Activated CD4-positive, alpha-beta T cell treated with anti-CD3 and anti-CD28 coated beads, Interleukin-2, Interleukin-6, amounts not matched to agents 100 ng/mL and 50 ng/mL, durations not matched to agents 16 hours and 8 hours (primary cell): ENCODE data around the gene CPNE2.
"Not testable (repeated sequence)": the region's sequence is repeated elsewhere in the genome, so short reads cannot be mapped to it uniquely, and the experiment has no call there.

Experiments
- DNase-seq: peaks from one replicate; pipeline ENCODE4 v3.0.0-alpha.2; 2020

The CPNE2 gene

DNA sequence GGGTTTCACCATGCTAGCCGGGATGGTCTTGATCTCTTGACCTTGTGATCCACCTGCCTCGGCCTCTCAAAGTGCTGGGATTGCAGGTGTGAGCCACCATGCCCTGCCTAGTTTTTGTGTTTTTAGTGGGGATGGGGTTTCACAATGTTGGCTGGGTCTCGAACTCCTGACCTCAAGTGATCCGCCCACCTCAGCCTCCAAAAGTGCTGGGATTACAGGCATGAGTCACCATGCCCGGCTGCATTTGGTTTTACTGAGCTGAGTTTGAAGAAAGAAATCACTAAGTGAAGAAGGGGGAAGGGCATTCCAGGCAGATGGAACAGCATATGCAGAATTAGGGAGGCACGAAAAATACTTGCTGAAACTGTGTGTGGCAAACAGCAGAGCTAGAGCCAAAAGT lies 7.6 kb downstream of the CPNE2 start:
- not testable (repeated sequence) for DNase-seq

DNA sequence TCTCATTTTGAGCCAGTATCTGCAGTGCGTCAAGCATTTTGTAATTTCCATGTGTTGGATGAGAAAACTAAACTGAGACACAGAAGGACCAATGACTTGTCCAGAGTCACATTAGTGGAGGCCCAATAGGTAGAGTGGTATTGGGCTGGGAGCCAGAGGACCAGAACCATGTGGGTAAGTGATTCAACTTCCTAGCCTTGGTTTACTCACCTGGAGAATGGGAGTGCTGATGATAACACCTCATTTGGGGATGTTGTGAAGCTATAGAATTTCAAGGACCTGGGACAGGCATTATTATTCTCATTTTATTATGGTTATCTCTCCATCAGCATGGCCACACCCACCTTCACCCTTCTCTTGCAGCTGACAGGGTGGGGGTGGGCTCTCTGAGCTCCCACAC lies 8.1 kb downstream of the CPNE2 start:
- DNase-seq: no peak

DNA sequence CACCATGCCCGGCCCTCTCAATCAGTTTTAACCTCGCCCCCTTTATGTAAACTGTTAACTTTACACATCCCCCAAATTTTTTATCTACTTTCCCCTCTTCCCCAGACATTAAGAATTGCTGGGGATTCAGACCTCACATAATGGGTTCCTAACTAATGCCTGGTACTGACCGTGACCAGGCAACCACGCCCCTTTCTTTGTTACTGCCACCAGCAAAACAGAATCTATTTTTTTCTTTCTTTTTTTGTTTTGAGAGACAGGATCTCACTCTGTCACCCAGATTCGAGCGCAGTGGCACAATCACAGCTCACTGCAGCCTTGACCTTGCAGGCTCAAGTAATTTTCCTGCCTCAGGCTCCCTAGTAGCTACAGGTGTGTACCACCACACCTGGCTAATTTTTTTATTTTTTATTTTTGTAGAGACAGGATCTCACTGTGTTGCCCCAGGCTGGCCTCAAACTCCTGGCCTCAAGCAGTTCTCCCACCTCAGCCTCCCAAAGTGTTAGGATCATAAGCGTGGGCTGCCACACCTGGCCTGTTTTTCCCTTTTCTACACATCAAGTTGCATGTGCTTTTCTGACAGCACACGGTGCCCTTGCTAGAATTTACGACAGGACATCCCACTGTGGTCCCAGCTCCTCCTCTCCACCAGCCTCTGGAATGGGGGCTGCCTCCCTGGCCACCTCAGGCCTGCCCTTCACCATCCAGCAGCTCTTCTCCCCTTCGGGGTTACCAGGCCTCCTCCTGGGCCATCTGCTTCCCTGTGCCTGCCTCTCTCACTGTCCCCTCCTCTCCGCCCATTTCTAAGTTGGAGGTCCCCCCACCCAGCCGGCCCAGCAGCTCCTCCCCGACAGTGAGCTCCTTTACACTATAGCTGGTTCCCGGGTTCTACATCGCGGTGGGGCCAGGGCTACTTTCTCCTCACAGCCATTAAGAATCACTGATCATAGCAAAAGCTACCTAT lies 10.8 kb downstream of the CPNE2 start:
- DNase-seq: no peak

DNA sequence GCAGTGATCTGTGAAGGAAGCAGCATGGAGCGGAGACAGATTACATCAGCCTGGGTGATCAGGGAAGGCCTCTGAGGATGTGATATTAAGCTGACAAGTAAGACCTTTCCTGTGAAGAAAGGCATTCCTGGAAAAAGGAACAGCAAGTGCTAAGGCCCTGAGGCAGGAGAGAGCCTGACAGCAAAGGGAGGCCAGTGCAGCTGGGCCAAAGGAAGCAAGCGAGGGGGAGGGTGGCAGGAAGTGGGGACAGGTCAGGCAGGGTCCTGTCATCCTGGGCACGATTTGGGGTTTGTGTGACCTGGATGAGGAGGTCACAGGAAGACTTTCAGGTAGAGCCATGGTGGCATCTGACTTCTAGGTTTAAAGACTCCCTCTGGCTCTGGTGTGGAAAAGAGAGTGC lies 12.3 kb downstream of the CPNE2 start:
- peak; percentile 18 for DNase-seq

DNA sequence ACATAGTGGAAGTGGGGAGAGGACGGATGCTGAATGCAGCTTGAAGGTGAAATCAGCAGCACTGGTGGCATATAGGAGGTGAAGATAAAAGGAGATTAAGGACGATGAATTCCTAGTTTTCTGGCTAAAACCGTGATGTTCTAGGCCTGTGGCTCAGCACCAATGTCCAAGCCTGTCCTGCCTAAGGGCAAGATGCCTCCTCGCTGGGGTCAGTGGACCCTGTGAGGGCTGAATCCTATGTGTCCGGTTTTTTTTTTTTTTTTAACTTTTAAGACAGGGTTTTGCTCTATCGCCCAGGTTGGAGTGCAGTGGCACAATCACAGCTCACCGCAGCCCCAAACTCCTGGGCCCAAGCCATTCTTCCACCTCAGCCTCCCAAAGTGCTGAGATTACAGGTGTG lies 12.8 kb downstream of the CPNE2 start:
- no peak for DNase-seq

DNA sequence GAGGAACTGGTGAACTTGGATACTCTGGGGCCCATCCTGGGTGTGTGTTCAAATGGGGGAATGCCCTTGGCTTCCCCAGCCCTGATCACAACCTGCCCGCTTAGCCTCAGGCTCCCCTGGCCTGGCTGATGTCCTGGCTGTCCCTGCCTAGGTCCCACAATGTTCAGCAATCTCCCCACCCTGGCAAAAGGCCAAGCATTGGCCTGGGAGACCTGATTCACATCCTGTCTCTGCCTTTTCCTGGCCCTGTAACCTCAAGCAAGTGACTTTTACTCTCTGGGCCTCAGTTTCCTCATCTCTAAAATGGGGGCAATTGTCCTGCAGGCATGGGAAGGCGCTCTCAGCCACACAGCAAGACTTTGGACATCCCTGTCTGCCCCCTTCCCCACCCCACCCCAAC lies 14.4 kb downstream of the CPNE2 start:
- no peak for DNase-seq

DNA sequence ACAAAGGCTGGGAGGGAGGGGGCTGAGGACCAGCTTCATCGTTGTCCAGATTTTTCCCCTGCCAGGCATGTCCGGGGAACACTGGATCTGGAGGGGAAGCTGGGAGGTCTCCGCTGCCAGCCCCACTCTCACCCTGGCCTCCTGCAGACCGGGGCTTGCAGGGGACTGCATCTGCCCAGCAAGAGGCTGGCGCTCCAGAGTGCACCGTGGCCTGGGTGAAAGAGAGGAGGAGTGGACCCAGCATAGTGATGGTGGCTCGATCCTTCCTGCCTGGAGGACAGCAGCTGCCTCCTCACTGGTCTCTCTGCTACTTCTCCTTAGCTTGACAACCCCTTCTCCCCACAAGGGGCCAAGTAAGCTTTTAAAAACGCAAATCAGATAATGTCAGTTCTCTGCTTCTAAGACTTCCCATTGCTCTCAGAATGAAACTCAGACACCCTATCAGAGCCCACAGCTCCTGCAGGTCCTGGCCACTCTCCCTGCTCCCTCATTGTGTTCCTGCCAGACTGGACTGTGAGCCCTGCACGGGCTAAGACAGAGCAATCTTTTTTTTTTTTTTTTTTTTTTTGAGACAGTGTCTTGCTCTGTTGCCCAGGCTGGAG lies 15.0 kb downstream of the CPNE2 start:
- no peak for DNase-seq

DNA sequence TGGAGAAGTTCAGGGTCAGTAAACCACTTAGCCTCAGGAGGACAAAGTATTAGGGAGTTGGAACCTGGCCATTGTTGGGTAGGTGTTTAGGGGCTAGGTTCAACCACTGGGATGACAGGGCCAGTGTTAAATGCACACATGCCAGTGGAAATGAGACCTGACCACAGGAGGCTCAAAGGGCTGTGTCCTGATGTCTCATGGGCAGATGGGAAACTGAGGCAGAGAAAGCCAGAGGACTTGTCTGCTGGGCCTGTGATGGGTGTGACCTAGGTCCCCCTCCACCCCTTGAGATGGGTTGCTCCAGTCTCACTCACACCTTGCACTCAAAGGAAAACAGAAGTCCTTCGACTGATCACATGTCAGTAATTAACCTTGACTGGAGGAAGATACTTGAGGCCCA lies 16.0 kb downstream of the CPNE2 start:
- DNase-seq: no peak

DNA sequence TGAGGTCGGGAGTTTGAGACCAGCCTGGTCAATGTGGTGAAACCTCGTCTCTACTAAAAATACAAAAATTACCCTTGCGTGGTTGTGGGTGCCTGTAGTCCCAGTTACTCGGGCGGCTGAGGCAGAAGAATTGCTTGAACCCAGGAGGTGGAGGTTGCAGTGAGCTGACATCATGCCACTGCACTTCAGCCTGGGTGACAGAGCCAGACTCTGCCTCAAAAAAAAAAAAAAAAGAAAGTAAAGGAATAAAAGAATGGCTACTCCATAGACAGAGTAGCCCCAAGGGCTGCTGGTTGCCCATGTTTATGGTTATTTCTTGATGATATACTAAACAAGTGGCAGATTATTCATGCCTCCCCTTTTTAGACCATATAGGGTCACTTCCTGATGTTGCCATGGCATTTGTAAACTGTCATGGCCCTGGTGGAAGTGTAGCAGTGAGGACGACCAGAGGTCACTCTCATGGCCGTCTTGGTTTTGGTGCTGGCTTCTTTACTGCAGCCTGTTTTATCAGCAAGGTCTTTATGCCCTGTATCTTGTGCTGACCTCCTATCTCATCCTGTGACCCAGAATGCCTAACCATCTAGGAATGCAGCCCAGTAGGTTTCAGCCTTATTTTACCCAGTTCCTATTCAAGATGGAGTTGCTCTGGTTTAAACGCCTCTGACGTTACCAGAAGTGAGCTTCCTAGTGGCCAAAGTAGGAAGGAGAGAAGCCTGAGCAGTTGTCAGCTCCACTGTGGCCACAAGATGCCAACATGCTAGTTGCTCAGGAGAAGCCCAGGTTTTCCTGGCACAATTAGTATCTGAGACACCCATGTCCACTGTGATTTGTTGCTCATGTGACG lies 17.1 kb downstream of the CPNE2 start:
- not testable (repeated sequence) for DNase-seq

DNA sequence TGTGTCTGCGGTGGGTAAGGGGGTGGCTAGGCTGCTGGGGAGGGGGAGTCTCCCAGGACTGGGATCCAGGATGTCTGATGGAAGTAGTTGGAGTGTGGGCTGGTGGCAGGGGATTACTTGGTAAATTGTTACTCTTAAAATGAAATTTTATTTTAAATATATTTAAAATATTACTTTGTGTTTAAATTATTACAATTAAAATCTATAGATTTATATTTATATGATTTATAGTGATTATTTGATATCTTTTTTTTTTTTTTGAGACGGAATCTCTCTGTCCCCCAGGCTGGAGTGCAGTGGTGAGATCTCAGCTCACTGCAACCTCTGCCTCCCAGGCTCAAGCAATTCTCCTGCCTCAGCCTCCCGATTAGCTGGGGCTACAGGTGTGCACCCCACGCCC lies 18.6 kb downstream of the CPNE2 start:
- DNase-seq: no peak

DNA sequence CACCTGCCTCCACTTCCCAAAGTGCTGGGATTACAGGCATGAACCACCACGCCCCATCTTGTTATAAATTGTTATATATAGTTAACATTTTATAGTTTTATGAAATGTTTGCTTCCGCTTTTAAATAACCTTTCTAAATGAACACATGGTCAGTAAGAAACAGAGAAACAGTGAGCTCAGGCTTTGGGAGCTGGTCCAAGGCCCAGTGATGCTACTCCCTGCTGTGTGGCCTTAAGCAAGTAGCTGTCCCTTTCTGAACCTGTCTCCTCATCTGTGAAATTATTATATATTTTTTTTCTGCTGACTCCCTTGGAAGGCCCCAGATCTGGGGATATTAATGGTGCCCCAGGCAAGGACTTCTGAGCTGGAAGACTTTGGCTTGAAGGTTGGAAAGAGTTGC lies 19.0 kb downstream of the CPNE2 start:
- no peak for DNase-seq

DNA sequence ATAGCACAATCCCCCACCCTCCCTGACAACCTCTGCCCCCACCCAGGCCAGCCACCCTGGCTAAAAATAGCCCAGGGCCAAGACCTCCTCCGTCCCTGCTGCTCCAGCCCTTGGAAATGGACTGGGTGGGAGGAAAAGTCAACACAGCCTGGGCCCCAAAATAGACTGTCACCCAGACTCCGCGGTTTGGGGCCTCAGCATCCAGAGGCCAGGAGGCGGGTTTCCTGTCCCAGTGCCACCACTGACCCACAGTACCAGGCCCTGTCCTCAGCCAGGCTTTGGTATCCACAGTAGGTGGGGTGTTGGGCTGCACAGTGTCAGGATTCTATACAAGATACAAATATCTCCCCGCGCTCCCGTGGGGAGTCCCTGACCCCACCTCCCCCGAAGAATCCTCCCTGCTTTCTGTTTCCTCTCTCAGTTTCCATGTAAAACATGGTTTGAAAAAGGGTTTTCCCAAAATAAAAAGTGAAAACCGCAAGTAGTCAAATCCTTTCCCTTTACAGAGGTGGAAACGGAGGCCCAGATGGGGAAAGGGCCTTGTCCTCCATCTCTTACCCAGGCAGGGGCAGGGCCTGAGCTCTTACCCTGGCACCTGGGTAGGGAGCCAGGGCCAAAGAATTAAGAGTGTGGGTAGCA lies 20.1 kb downstream of the CPNE2 start:
- DNase-seq: no peak

DNA sequence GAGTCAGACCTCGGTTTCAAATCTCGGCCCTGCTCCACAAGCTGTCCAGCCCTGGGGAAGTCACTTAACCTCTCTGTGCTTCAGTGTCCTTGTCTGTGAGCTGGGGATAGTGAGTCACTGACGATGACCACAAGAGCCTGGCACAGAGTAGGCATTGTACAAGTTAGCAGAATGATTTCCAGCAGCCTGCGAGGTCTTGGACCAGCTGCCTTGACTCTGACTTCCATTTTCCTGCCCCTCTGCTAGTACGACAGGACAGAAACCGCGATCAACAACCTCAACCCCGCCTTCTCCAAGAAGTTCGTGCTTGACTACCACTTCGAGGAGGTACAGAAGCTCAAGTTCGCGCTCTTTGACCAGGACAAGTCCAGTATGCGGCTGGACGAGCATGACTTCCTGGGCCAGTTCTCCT lies 20.7 kb downstream of the CPNE2 start:
- no peak for DNase-seq

DNA sequence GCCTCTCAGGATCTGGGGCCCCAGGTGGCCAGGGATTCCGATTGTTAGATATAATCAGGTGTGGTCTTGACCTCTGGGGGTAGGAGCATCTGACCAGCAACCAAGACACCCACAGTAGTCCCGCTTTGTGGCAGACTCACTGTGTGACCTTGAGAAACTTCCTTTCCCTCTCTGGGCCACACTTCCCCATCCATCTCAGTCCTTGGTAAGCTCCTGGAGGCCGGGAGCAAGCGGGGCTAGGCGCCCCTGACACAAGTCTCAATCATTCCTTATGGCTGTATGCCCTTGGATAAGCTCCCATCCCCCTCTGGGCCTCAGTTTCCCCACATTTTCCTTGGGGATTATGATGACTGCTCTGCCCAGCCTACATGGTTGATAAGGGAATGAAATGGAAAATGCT lies 21.3 kb downstream of the CPNE2 start:
- DNase-seq: no peak

DNA sequence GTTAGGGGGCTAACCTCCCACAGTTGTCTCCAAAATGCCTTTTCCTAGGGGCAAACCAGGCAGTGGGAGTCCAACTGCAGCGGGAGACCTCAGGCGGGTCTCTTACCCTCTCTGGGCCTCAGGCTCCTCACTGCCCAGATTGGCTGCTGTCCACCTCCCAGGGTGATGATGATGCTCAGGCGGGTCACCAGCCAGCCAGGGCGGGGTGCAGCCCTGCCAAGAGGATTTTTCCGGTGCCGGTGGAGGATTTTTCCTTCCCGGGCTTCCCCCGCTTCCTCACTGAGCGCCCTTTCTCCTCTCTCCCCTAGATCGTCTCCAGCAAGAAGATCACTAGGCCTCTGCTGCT lies 22.8 kb downstream of the CPNE2 start:
- DNase-seq: no peak

DNA sequence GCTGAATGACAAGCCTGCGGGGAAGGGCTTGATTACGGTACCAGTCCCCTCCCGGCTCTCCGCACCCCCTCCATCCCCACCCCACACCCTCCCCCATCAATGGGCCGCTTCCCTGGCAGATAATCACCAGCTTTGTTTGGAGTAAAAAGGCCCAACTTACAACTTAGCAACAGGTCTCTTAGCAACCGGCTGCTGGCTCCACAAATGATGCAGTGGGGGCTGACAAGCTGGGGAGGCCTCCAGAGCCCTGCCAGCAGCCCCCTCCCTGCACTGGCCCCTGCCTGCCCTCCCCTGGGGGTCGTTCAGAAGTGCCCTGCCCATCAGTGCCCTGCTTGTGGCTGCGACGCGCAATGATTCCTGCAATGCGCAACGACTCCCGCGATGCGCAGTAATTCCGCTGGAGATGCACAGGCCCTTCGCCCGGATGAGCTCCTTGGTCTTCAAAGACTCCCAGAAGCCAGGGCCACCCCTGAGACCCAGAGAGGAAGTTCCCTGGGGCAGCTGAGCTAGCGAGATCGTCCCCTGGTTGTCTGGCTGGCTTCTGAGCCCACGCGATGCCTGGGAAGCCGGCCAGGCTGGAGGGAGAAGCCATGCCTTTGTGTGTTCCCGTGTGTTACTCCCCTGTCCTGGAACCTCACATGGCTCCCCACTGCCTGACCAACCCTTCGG lies 23.3 kb downstream of the CPNE2 start:
- no peak for DNase-seq

DNA sequence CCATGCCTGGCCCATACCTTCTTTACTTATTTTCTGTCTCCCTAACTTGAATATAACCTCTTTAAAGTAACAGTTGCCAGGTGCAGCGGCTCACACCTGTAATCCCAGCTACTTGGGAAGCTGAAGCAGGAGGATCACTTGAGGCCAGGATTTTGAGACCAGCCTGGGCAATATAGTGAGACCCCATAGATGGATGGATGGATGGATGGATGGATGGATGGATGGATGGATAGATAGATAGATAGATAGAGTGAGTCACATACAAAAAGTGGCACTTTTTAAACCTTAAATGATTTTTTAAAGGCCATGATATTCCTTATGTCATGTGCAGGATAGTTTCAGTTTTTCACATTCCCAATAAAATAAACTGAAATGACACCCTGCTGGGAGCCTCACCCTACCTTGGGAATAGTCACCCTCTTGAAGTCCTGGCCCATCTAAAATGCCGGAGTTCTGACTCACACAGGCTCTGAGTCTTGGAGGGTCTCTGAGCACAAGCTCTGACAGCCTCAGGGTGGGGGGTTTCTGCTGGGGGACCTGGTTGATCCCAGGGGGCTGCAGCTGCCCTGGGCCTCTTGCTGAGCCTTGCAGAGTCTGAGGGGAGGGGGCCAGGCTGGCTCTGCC lies 26.2 kb downstream of the CPNE2 start:
- DNase-seq: no peak

DNA sequence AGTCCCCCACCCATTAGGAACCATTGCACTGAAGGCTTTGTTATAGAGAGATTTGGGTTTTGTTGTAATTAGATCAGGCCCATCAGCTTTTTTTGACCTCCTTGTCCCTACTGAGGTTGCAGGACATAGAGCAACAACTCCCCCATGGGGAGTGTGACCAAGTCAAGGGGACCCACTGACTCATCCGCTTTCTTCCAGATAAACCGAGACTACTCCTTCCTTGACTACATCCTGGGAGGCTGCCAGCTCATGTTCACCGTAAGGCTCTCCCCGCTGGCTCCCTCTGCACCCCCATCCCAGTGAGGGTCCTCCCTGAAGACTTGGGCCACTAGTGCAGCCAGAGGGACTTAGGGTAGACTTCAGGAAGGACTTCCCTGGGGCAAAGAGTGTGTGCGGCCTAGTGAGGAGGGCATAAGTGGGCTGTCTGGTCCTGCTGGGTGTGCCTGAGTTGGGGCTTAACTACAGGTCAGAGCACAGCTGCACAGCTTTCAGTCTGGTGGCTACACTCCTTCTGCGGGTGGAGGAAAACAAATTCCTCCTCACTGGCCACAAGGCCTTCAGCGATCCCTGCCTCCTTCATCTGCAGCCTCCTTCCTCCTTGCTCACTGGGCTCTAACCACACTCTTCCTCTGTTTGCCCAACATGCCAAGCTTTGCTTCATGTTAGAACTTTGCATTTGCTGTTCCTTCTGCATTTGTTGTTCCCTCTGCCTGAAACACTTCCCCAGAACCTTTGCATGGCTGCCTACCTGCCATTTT lies 31.0 kb downstream of the CPNE2 start:
- DNase-seq: no peak

DNA sequence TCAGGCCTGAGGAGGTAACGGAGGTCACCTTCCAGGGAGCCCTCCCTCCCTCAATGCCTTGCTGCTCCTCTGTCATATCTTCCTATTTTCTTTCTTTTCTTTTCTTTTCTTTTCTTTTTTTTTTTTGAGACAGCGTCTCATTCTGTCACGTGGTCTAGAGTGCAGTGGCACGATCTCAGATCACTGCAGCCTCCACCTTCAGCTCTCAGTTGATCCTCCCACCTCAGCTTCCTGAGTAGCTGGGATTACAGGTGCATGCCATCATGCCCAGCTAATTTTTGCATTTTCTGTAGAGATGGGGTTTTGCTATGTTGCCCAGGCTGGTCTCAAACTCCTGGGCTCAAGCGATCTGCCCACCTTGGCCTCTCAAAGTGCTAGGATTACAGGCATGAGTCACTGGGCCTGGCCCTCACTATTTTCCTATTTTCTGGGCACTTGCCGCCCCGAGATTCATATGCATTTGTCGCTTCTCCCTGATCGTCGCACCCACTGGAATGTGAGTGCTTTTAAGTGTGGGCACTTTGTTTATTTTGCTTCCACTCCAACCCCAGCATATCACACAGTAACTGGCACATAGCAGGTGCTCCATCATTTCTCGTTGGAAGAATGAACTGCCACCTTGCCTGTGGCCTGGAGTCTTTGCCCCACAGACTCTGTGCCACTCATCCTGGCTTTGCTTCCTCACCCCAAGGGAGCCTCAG lies 31.7 kb downstream of the CPNE2 start:
- DNase-seq: no peak

DNA sequence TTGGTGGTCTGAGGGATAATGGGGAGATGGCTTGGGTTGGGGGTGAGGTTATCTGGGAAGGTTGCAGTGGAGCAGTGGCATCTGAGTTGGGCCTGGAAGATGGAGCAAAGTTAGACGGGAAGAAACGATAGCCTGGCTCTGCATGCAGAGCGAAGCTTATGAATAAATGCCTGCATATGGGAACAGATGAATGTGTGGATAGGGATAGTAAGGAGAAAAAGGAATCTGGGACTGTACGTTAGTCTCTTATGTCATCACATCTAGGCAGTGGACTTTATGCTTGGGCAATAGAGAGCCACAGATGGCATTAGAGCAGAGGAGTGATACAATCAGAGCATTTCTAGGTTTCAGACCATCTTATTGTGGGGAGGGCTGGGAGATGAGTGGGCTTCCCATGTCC lies 33.0 kb downstream of the CPNE2 start:
- no peak for DNase-seq

DNA sequence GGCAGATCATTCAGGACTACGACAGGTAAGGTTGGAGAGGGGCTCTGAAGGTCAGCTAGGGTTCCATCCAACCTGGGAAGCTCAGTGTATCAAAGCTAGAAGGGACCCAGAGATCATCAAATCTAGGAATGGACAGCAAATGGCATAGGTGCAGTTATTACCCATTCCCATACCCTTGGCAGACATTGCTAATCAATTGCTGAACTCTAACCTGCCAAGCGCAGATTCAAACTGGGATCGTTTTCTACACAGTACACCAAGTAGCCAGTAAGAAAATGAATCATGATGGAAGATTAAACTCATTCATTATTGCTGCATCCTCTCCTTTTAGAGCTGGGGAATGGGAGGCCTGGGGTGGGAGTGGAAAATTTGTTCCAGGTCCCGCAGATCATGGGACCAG lies 33.6 kb downstream of the CPNE2 start:
- DNase-seq: no peak
